Measurements from ENCODE around the gene SMIM29.
"Not testable (repeated sequence)": the region's sequence is repeated elsewhere in the genome, so short reads cannot be mapped to it uniquely, and the experiment has no call there.

SMIM29 gene

DNA sequence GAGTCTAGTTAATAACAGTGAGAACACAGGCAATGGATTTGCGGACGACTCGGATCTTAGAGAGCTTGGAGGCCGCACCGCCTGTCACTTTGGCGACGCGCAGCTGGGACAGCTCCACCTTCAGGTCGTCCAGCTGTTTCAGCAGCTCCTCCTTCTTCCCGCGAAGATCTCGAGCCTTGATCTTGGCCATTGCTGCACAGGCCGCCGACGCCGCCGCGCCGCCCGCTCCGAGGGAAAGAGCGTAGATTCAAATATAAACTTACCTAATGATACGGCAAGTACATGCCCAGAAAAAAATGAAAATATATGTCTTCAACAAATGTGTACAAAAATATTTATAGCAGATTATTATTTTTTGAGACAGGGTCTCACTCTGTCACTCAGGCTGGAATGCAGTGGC is 14.7 kb upstream of the SMIM29 start:
- not testable (repeated sequence) for H3K27ac ChIP-seq (ENCODE audit: low read length); H3K9me3 ChIP-seq (ENCODE audit: control insufficient read depth in 2 of 2, low read length in 2 of 2); H3K9ac ChIP-seq (ENCODE audit: low read length in 2 of 2)

GRCh38 chr6:34260576-34261267 is 11.9 kb upstream of the SMIM29 start:
- Histone ChIP-seq H3K9me3 (ENCODE audit: control insufficient read depth in 2 of 2, low read length in 2 of 2) (no peaks in the 10 kb centered on the region), H3K27me3 (ENCODE audit: control insufficient read depth in 1 of 2, insufficient read depth in 2 of 2, low read length in 2 of 2) (no peaks in the 10 kb centered on the region), H3K9ac (ENCODE audit: low read length in 2 of 2) (no peak overlapping the region), H3K36me3 (ENCODE audit: control insufficient read depth in 2 of 2, insufficient read depth in 2 of 2, low read length in 2 of 2) (no peaks in the 10 kb centered on the region), H3K4me3 (ENCODE audit: low read length in 2 of 2) (no peak overlapping the region), H3K4me1 (ENCODE audit: control insufficient read depth, insufficient read depth, low read length) (no peaks in the 10 kb centered on the region), H3K27ac (ENCODE audit: low read length) (no peak overlapping the region)

More for the DNA sequence above, 14.7 kb upstream of the SMIM29 start:
- not testable (repeated sequence) for H3K4me1 ChIP-seq (ENCODE audit: control insufficient read depth, insufficient read depth, low read length); H3K36me3 ChIP-seq (ENCODE audit: control insufficient read depth in 2 of 2, insufficient read depth in 2 of 2, low read length in 2 of 2); H3K4me3 ChIP-seq (ENCODE audit: low read length in 2 of 2); H3K27me3 ChIP-seq (ENCODE audit: control insufficient read depth in 1 of 2, insufficient read depth in 2 of 2, low read length in 2 of 2)

- Histone ChIP-seq H3K27me3 (ENCODE audit: control insufficient read depth in 1 of 2, insufficient read depth in 2 of 2, low read length in 2 of 2) (no peaks in the 10 kb centered on the region), H3K27ac (ENCODE audit: low read length) (no peak overlapping the region), H3K36me3 (ENCODE audit: control insufficient read depth in 2 of 2, insufficient read depth in 2 of 2, low read length in 2 of 2) (no peaks in the 10 kb centered on the region), H3K9ac (ENCODE audit: low read length in 2 of 2) (no peak overlapping the region), H3K4me1 (ENCODE audit: control insufficient read depth, insufficient read depth, low read length) (no peaks in the 10 kb centered on the region), H3K4me3 (ENCODE audit: low read length in 2 of 2) (no peak overlapping the region), H3K9me3 (ENCODE audit: control insufficient read depth in 2 of 2, low read length in 2 of 2) (no peaks in the 10 kb centered on the region)
Observed at GRCh38 chr6:34259529-34260069, 10.8 kb upstream of the SMIM29 start.

DNA sequence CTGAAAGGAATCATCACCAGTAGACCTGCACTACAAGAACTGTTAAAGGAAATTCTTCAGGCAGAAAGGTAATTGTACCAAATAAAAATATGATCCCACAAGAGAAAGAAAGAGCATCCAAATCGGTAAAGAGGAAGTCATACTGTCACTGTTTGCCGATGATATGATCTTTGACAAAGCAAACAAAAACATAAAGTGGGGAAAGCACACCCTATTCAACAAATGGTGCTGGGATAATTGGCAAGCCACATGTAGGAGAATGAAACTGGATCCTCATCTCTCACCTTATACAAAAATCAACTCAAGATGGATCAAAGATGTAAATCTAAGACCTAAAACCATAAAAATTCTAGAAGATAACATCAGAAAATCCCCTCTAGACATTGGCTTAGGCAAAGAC is 3.6 kb upstream of the SMIM29 start:
- not testable (repeated sequence) for H3K4me3 ChIP-seq (ENCODE audit: low read length in 2 of 2); H3K27me3 ChIP-seq (ENCODE audit: control insufficient read depth in 1 of 2, insufficient read depth in 2 of 2, low read length in 2 of 2)

DNA sequence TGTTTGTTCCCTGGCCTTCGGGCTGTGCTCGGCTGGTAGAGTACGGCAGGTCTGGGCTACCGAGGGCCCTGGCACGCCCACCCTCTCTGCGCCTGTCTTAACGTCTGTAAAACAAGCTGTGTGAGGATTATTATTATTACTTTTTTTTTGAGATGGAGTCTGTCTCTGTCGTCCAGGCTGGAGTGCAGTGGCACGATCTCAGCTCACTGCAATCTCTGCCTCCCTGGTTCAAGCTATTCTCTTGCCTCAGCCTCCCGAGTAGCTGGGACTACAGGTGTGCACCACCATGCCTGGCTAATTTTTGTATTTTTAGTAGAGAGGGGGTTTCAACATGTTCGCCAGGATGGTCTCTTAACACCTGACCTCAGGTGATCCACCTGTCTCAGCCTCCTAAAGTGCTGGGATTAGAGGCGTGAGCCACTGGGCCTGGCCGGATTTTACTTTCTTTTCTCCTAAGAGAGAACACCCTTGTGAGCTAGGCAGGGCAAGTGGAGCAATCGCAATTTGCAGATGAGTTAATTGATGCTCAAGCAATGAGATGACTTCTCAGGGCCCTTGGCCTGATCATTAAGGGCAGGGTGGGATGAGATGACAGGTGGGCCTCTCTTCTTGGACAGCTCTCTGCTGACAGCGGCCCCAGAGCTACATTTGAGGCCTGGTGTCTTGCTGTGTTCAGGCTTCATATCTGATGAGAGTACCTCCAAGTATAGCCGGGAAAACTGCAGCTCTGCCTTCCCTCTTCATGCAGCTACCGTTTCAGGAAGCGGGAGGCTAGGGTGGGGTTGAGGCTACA is 859 bp upstream of the SMIM29 start:
- no peaks in the 10 kb centered on the region for H3K27me3 ChIP-seq (ENCODE audit: control insufficient read depth in 1 of 2, insufficient read depth in 2 of 2, low read length in 2 of 2)
- H3K4me3 ChIP-seq (ENCODE audit: low read length in 2 of 2) = peak overlapping the region; percentile 71 to 94
- H3K9ac ChIP-seq (ENCODE audit: low read length in 2 of 2) = peak overlapping the region; percentile 58 to 84
- peaks cover 23% of the 10 kb centered on the region for H3K4me1 ChIP-seq (ENCODE audit: control insufficient read depth, insufficient read depth, low read length)
- H3K36me3 ChIP-seq (ENCODE audit: control insufficient read depth in 2 of 2, insufficient read depth in 2 of 2, low read length in 2 of 2) = no peaks in the 10 kb centered on the region
- no peaks in the 10 kb centered on the region for H3K9me3 ChIP-seq (ENCODE audit: control insufficient read depth in 2 of 2, low read length in 2 of 2)
- H3K27ac ChIP-seq (ENCODE audit: low read length) = peak overlapping the region; percentile 46

More for the DNA sequence above, 3.6 kb upstream of the SMIM29 start:
- H3K9ac ChIP-seq (ENCODE audit: low read length in 2 of 2); H3K36me3 ChIP-seq (ENCODE audit: control insufficient read depth in 2 of 2, insufficient read depth in 2 of 2, low read length in 2 of 2); H3K27ac ChIP-seq (ENCODE audit: low read length); H3K9me3 ChIP-seq (ENCODE audit: control insufficient read depth in 2 of 2, low read length in 2 of 2): not testable (repeated sequence)
- peaks cover 20% of the 10 kb centered on the region for H3K4me1 ChIP-seq (ENCODE audit: control insufficient read depth, insufficient read depth, low read length)

DNA sequence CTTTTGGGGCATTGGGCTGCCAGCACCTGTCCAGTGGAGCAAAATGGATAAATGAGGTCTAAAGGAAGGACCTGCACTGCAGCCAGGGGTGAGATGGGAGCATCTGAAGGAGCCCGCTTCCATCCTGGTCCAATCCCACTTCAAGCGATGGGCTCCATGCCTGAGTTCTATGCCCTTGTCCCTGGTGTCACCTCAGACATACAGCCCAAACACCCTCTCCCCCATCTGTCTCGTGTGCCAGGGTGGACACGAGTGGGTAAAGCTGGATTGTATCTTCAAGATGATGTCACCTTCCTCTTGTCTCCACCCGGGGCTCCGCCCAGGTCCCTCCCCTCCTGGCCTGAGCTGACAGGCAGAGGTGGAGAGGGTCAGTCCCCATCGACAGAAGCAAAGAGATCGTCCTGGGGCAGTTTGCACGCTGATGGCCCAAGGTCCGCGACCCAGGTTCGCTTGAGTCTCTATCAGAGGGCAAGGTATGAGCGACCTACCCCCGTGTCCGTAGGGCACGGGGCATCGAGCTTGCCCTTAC is 544 bp downstream of the SMIM29 start:
- Histone ChIP-seq H3K4me3 (ENCODE audit: low read length in 2 of 2) (peak overlapping the region; percentile 92 to 94), H3K27me3 (ENCODE audit: control insufficient read depth in 1 of 2, insufficient read depth in 2 of 2, low read length in 2 of 2) (no peaks in the 10 kb centered on the region), H3K9me3 (ENCODE audit: control insufficient read depth in 2 of 2, low read length in 2 of 2) (no peaks in the 10 kb centered on the region), H3K9ac (ENCODE audit: low read length in 2 of 2) (peak overlapping the region; percentile 75 to 81), H3K4me1 (ENCODE audit: control insufficient read depth, insufficient read depth, low read length) (peaks cover 35% of the 10 kb centered on the region), H3K27ac (ENCODE audit: low read length) (peak overlapping the region; percentile 58), H3K36me3 (ENCODE audit: control insufficient read depth in 2 of 2, insufficient read depth in 2 of 2, low read length in 2 of 2) (no peaks in the 10 kb centered on the region)

- no peaks in the 10 kb centered on the region for H3K36me3 ChIP-seq (ENCODE audit: control insufficient read depth in 2 of 2, insufficient read depth in 2 of 2, low read length in 2 of 2)
- no peaks in the 10 kb centered on the region for H3K27me3 ChIP-seq (ENCODE audit: control insufficient read depth in 1 of 2, insufficient read depth in 2 of 2, low read length in 2 of 2)
- peak overlapping the region in 1 of 2 donors; percentile 75 for H3K9ac ChIP-seq (ENCODE audit: low read length in 2 of 2)
- H3K9me3 ChIP-seq (ENCODE audit: control insufficient read depth in 2 of 2, low read length in 2 of 2) = no peaks in the 10 kb centered on the region
- H3K4me1 ChIP-seq (ENCODE audit: control insufficient read depth, insufficient read depth, low read length) = peaks cover 35% of the 10 kb centered on the region
- H3K4me3 ChIP-seq (ENCODE audit: low read length in 2 of 2) = peak overlapping the region in 1 of 2 donors; percentile 94
- peak overlapping the region; percentile 58 for H3K27ac ChIP-seq (ENCODE audit: low read length)
Observed at GRCh38 chr6:34247481-34248197, 1.2 kb downstream of the SMIM29 start.

GRCh38 chr6:34246563-34247391 is 2.0 kb downstream of the SMIM29 start:
- no peak overlapping the region for H3K4me3 ChIP-seq (ENCODE audit: low read length in 2 of 2)
- H3K36me3 ChIP-seq (ENCODE audit: control insufficient read depth in 2 of 2, insufficient read depth in 2 of 2, low read length in 2 of 2) = no peaks in the 10 kb centered on the region
- H3K27ac ChIP-seq (ENCODE audit: low read length) = no peak overlapping the region
- H3K9me3 ChIP-seq (ENCODE audit: control insufficient read depth in 2 of 2, low read length in 2 of 2) = no peaks in the 10 kb centered on the region
- no peak overlapping the region for H3K9ac ChIP-seq (ENCODE audit: low read length in 2 of 2)
- H3K27me3 ChIP-seq (ENCODE audit: control insufficient read depth in 1 of 2, insufficient read depth in 2 of 2, low read length in 2 of 2) = no peaks in the 10 kb centered on the region
- peaks cover 35% of the 10 kb centered on the region for H3K4me1 ChIP-seq (ENCODE audit: control insufficient read depth, insufficient read depth, low read length)

- no peak overlapping the region for H3K27ac ChIP-seq (ENCODE audit: low read length)
- no peaks in the 10 kb centered on the region for H3K36me3 ChIP-seq (ENCODE audit: control insufficient read depth in 2 of 2, insufficient read depth in 2 of 2, low read length in 2 of 2)
- no peaks in the 10 kb centered on the region for H3K9me3 ChIP-seq (ENCODE audit: control insufficient read depth in 2 of 2, low read length in 2 of 2)
Observed at GRCh38 chr6:34246249-34246562, 2.6 kb downstream of the SMIM29 start.

DNA sequence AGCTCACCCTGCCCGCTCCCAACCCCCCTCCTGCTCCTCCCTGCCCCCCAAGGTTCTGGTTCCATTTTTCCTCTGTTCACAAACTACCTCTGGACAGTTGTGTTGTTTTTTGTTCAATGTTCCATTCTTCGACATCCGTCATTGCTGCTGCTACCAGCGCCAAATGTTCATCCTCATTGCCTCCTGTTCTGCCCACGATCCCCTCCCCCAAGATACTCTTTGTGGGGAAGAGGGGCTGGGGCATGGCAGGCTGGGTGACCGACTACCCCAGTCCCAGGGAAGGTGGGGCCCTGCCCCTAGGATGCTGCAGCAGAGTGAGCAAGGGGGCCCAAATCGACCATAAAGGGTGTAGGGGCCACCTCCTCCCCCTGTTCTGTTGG is 3.1 kb downstream of the SMIM29 start:
- not testable (repeated sequence) for H3K27me3 ChIP-seq (ENCODE audit: control insufficient read depth in 1 of 2, insufficient read depth in 2 of 2, low read length in 2 of 2); H3K27ac ChIP-seq (ENCODE audit: low read length); H3K9ac ChIP-seq (ENCODE audit: low read length in 2 of 2); H3K4me3 ChIP-seq (ENCODE audit: low read length in 2 of 2); H3K9me3 ChIP-seq (ENCODE audit: control insufficient read depth in 2 of 2, low read length in 2 of 2); H3K36me3 ChIP-seq (ENCODE audit: control insufficient read depth in 2 of 2, insufficient read depth in 2 of 2, low read length in 2 of 2)
- H3K4me1 ChIP-seq (ENCODE audit: control insufficient read depth, insufficient read depth, low read length) = peaks cover 35% of the 10 kb centered on the region

More at GRCh38 chr6:34246249-34246562, 2.6 kb downstream of the SMIM29 start:
- Histone ChIP-seq H3K4me1 (ENCODE audit: control insufficient read depth, insufficient read depth, low read length) (peaks cover 35% of the 10 kb centered on the region), H3K4me3 (ENCODE audit: low read length in 2 of 2) (no peak overlapping the region), H3K9ac (ENCODE audit: low read length in 2 of 2) (no peak overlapping the region), H3K27me3 (ENCODE audit: control insufficient read depth in 1 of 2, insufficient read depth in 2 of 2, low read length in 2 of 2) (no peaks in the 10 kb centered on the region)

All from stomach smooth muscle (tissue), 2 donors.